Measurements from ENCODE around the gene CYS1. TPM values are rescaled to one million over a fixed set of nuclear protein-coding genes. Genes with fewer than 3 reads are reported as not detected.
A peak's percentile ranks its signal among the peaks of the same experiment; 100 is the strongest.

Gene CYS1
- total RNA-seq, 1 experiment from 2014 or later: 3.7 TPM

- H3K9ac ChIP-seq (ENCODE audit: low read length): no peak overlapping the region
- CTCF ChIA-PET: interaction anchor here (0.7 to 6.0 kb wide), 14 partner anchors 9 to 427 kb away, joined by 3 to 36 read pairs (median 5); partner anchors contain the start of gene TAF1B
- peak; percentile 10 for DNase-seq (ENCODE audit: low read depth, low spot score)
- RAD21 ChIA-PET (ENCODE audit: low non-redundant PET in 1 of 2, low total read pairs in 2 of 2, uncharacterized antibody in 2 of 2, unreplicated experiment in 2 of 2): interaction anchor here (0.7 to 1.3 kb wide), 3 partner anchors 249 to 387 kb away, joined by 4 to 6 read pairs (median 5); no protein-coding TSS in a partner anchor
- H3K4me3 ChIP-seq (replicated peaks in 1 of 2; ENCODE audit: low read depth in 1 of 2, low read length in 2 of 2): no peak overlapping the region
- no peaks in the 10 kb centered on the region for H3K79me2 ChIP-seq (ENCODE audit: insufficient read depth, low read length)
- intact Hi-C loops (cut with micrococcal nuclease): loop anchor here (1.0 to 10.0 kb wide), 3 partner anchors 234 to 494 kb away; partner anchors contain the start of gene ADAM17
- H3K4me2 ChIP-seq (ENCODE audit: low read length): no peak overlapping the region
- no peaks in the 10 kb centered on the region for H3K9me3 ChIP-seq (ENCODE audit: control insufficient read depth in 1 of 2, insufficient read depth in 1 of 2, low read depth in 1 of 2, low read length in 2 of 2)
- TF ChIP-seq CTCF (IDR thresholded peaks at IDR 0.05 in 2 of 3, conservative IDR thresholded peaks at IDR 0.05 in 1 of 3; ENCODE audit: borderline replicate concordance in 1 of 3, insufficient read depth in 1 of 3, low read depth in 2 of 3, low read length in 2 of 3): peak; percentile 48 to 79 (median 75)
- TF ChIP-seq, protein P1, sequence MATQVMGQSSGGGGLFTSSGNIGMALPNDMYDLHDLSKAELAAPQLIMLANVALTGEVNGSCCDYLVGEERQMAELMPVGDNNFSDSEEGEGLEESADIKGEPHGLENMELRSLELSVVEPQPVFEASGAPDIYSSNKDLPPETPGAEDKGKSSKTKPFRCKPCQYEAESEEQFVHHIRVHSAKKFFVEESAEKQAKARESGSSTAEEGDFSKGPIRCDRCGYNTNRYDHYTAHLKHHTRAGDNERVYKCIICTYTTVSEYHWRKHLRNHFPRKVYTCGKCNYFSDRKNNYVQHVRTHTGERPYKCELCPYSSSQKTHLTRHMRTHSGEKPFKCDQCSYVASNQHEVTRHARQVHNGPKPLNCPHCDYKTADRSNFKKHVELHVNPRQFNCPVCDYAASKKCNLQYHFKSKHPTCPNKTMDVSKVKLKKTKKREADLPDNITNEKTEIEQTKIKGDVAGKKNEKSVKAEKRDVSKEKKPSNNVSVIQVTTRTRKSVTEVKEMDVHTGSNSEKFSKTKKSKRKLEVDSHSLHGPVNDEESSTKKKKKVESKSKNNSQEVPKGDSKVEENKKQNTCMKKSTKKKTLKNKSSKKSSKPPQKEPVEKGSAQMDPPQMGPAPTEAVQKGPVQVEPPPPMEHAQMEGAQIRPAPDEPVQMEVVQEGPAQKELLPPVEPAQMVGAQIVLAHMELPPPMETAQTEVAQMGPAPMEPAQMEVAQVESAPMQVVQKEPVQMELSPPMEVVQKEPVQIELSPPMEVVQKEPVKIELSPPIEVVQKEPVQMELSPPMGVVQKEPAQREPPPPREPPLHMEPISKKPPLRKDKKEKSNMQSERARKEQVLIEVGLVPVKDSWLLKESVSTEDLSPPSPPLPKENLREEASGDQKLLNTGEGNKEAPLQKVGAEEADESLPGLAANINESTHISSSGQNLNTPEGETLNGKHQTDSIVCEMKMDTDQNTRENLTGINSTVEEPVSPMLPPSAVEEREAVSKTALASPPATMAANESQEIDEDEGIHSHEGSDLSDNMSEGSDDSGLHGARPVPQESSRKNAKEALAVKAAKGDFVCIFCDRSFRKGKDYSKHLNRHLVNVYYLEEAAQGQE (IDR thresholded peaks at IDR 0.05; ENCODE audit: low read depth): no peak
- peak; percentile 84 for TF ChIP-seq RAD21 (IDR thresholded peaks at IDR 0.05; ENCODE audit: low read depth)
- no TSS peak for BruUV-seq (replicated peaks)
- H4K20me1 ChIP-seq (ENCODE audit: insufficient read depth): no peaks in the 10 kb centered on the region
- POLR2A ChIA-PET: no interaction called here
- no peak overlapping the region for H3K27ac ChIP-seq (ENCODE audit: low read depth, low read length)
- no peaks in the 10 kb centered on the region for H3K27me3 ChIP-seq (ENCODE audit: insufficient read depth, low read length)
- H3K9me2 ChIP-seq (ENCODE audit: insufficient read depth): no peaks in the 10 kb centered on the region
- peaks cover 4% of the 10 kb centered on the region in 2 experiments; a peak in 3 of 4 replicates for H3K36me3 ChIP-seq (ENCODE audit: control insufficient read depth in 1 of 2, insufficient read depth in 2 of 2, low read length in 2 of 2)
- ATAC-seq: no peak
- peaks cover 3 to 9% of the 10 kb centered on the region in 2 experiments; a peak in 1 of 4 replicates for H3K4me1 ChIP-seq (ENCODE audit: control insufficient read depth in 1 of 2, insufficient read depth in 2 of 2, low read length in 2 of 2)
- no peak overlapping the region for H2AFZ ChIP-seq (ENCODE audit: low read depth, low read length, poor library complexity, severe bottlenecking)
Observed at GRCh38 chr2:10048501-10049171, 31.6 kb downstream of the CYS1 start.
